IPS-15b (cell line): ENCODE results near the gene NTMT2.

ENCODE experiments used
- H3K27me3 ChIP-seq: one replicate; pipeline ENCODE4 v1.6.1; 2013; ENCODE audit warnings: low read length; ENCODE audit not compliant: control insufficient read depth, insufficient read depth
- H3K36me3 ChIP-seq: one replicate; pipeline ENCODE4 v1.6.1; 2013; ENCODE audit warnings: low read length; ENCODE audit not compliant: control insufficient read depth, insufficient read depth
- H3K4me1 ChIP-seq: one replicate; pipeline ENCODE4 v1.6.1; 2013; ENCODE audit warnings: mild to moderate bottlenecking, low read length; ENCODE audit not compliant: control insufficient read depth, insufficient read depth
- H3K4me3 ChIP-seq: one replicate; pipeline ENCODE4 v1.5.1; 2013; ENCODE audit warnings: low read depth, low read length
- H3K9ac ChIP-seq: one replicate; pipeline ENCODE4 v1.6.1; 2013; ENCODE audit warnings: low read depth, mild to moderate bottlenecking, low read length
- H3K9me3 ChIP-seq: one replicate; pipeline ENCODE4 v1.6.1; 2013; ENCODE audit warnings: mild to moderate bottlenecking, low read length; ENCODE audit not compliant: control insufficient read depth, insufficient read depth

Gene NTMT2

GRCh38 chr1:170214117-170215032 lies 68.6 kb downstream of the NTMT2 start:
- no peaks in the 10 kb centered on the region for H3K4me1 ChIP-seq
- no peaks in the 10 kb centered on the region for H3K36me3 ChIP-seq
- no peak overlapping the region for H3K4me3 ChIP-seq
- H3K9ac ChIP-seq, result no peak overlapping the region
- H3K9me3 ChIP-seq, result no peaks in the 10 kb centered on the region
- H3K27me3 ChIP-seq, result no peaks in the 10 kb centered on the region

- no peak overlapping the region for H3K4me3 ChIP-seq
- no peak overlapping the region for H3K9ac ChIP-seq
- H3K36me3 ChIP-seq, result no peaks in the 10 kb centered on the region
- H3K27me3 ChIP-seq, result no peaks in the 10 kb centered on the region
- no peaks in the 10 kb centered on the region for H3K9me3 ChIP-seq
- H3K4me1 ChIP-seq, result no peaks in the 10 kb centered on the region
Measured at GRCh38 chr1:170215072-170215885, 69.5 kb downstream of the NTMT2 start.

- no peaks in the 10 kb centered on the region for H3K27me3 ChIP-seq
Measured at GRCh38 chr1:170217517-170218256, 71.9 kb downstream of the NTMT2 start.

GRCh38 chr1:170218257-170218650 lies 72.5 kb downstream of the NTMT2 start:
- Histone ChIP-seq H3K36me3 (no peaks in the 10 kb centered on the region), H3K4me3 (no peak overlapping the region), H3K9me3 (no peaks in the 10 kb centered on the region), H3K4me1 (no peaks in the 10 kb centered on the region), H3K9ac (no peak overlapping the region), H3K27me3 (no peaks in the 10 kb centered on the region)

More at GRCh38 chr1:170217517-170218256, 71.9 kb downstream of the NTMT2 start:
- H3K36me3 ChIP-seq, result no peaks in the 10 kb centered on the region
- no peak overlapping the region for H3K4me3 ChIP-seq
- no peaks in the 10 kb centered on the region for H3K9me3 ChIP-seq
- no peak overlapping the region for H3K9ac ChIP-seq
- no peaks in the 10 kb centered on the region for H3K4me1 ChIP-seq
